DND-41 (cell line): ENCODE measurements around the gene MYNN.

ENCODE experiments used
- CTCF ChIP-seq: IDR thresholded peaks from 2 replicates; pipeline ENCODE4 v1.5.1; 2012; ENCODE audit warnings: borderline replicate concordance, low read length, moderate library complexity, mild to moderate bottlenecking; ENCODE audit not compliant: poor library complexity, severe bottlenecking; ENCODE audit errors: extremely low read depth
- EZH2 ChIP-seq: IDR thresholded peaks from 3 replicates; pipeline ENCODE4 v1.6.1; 2012; ENCODE audit warnings: borderline replicate concordance, low read depth, mild to moderate bottlenecking, moderate library complexity, low read length, inconsistent platforms; ENCODE audit not compliant: severe bottlenecking

GRCh38 chr3:169771497-169772304 is 1.5 kb upstream of the MYNN start:
- no peak for TF ChIP-seq CTCF
- TF ChIP-seq EZH2, result no peak
